SK-N-SH treated with all-trans-retinoic acid at 6 μM for 48 hours (cell line): ENCODE data around the gene GNPTAB.

Experiments
- ATAC-seq: fragments of 200-7000 bp; cut with Tn5 transposase; 3 replicates; pipeline ENCODE4 v1.9.1; 2020; ENCODE audit warnings: mild to moderate bottlenecking, moderate library complexity
- ARNTL ChIP-seq: fragments of 450-650 bp; formaldehyde crosslinking; IDR thresholded peaks from 2 replicates; pipeline ENCODE4 v1.5.0; 2020; ENCODE audit warnings: low read depth, mild to moderate bottlenecking, moderate library complexity, borderline replicate concordance
- BACH2 ChIP-seq: fragments of 250-450 bp; sonication (Bioruptor Pico); IDR thresholded peaks from 2 replicates; pipeline ENCODE4 v1.9.0; 2021; ENCODE audit warnings: mild to moderate bottlenecking, borderline replicate concordance
- CSDC2 ChIP-seq: fragments of 250-450 bp; sonication (Bioruptor Pico); IDR thresholded peaks from 2 replicates; pipeline ENCODE4 v1.5.0; 2020; ENCODE audit warnings: mild to moderate bottlenecking, moderate library complexity
- ESRRG ChIP-seq: fragments of 250-450 bp; sonication (Bioruptor Pico); IDR thresholded peaks from 2 replicates; pipeline ENCODE4 v1.6.1; 2021; ENCODE audit warnings: mild to moderate bottlenecking
- GLIS3 ChIP-seq: fragments of 250-450 bp; sonication (Bioruptor Pico); IDR thresholded peaks from 2 replicates; pipeline ENCODE4 v1.5.0; 2020; ENCODE audit warnings: mild to moderate bottlenecking, moderate library complexity
- ISL1 ChIP-seq: fragments of 250-450 bp; sonication (Bioruptor Pico); IDR thresholded peaks from 2 replicates; pipeline ENCODE4 v2.1.2; 2022; ENCODE audit warnings: mild to moderate bottlenecking, moderate library complexity
- OSR1 ChIP-seq: fragments of 250-450 bp; sonication (Bioruptor Pico); IDR thresholded peaks from 2 replicates; pipeline ENCODE4 v1.8.0; 2022; ENCODE audit warnings: moderate library complexity, mild to moderate bottlenecking, inconsistent platforms
- PATZ1 ChIP-seq: fragments of 250-450 bp; sonication (Bioruptor Pico); IDR thresholded peaks from 2 replicates; pipeline ENCODE4 v1.8.0; 2020; ENCODE audit warnings: mild to moderate bottlenecking, moderate library complexity, borderline replicate concordance
- POU6F1 ChIP-seq: fragments of 250-450 bp; sonication (Bioruptor Pico); IDR thresholded peaks from 2 replicates; pipeline ENCODE4 v1.8.0; 2021; ENCODE audit warnings: low read depth, mild to moderate bottlenecking, moderate library complexity, borderline replicate concordance
- PPARA ChIP-seq: fragments of 250-450 bp; sonication (Bioruptor Pico); IDR thresholded peaks from 2 replicates; pipeline ENCODE4 v1.5.0; 2020; ENCODE audit warnings: mild to moderate bottlenecking, borderline replicate concordance
- RARB ChIP-seq: fragments of 250-450 bp; sonication (Bioruptor Pico); IDR thresholded peaks from 2 replicates; pipeline ENCODE4 v1.8.0; 2021; ENCODE audit warnings: mild to moderate bottlenecking, moderate library complexity
- SNAI2 ChIP-seq: fragments of 250-450 bp; sonication (Bioruptor Pico); IDR thresholded peaks from 2 replicates; pipeline ENCODE4 v1.5.0; 2020; ENCODE audit warnings: mild to moderate bottlenecking, moderate library complexity
- TCF4 ChIP-seq: fragments of 250-450 bp; sonication (Bioruptor Pico); IDR thresholded peaks from 2 replicates; pipeline ENCODE4 v1.8.0; 2021; ENCODE audit warnings: mild to moderate bottlenecking, moderate library complexity, borderline replicate concordance
- TOX ChIP-seq: fragments of 250-450 bp; sonication (Bioruptor Pico); IDR thresholded peaks from 2 replicates; pipeline ENCODE4 v1.8.0; 2021; ENCODE audit warnings: mild to moderate bottlenecking, moderate library complexity, borderline replicate concordance
- TSHZ2 ChIP-seq: fragments of 250-450 bp; sonication (Bioruptor Pico); IDR thresholded peaks from 2 replicates; pipeline ENCODE4 v1.5.0; 2020; ENCODE audit warnings: mild to moderate bottlenecking, moderate library complexity
- ZC3H10 ChIP-seq: fragments of 250-450 bp; sonication (Bioruptor Pico); IDR thresholded peaks from 2 replicates; pipeline ENCODE4 v1.5.1; 2021; ENCODE audit warnings: mild to moderate bottlenecking, moderate library complexity
- ZFP3 ChIP-seq: fragments of 250-450 bp; sonication (Bioruptor Pico); IDR thresholded peaks from 2 replicates; pipeline ENCODE4 v1.5.0; 2020; ENCODE audit warnings: mild to moderate bottlenecking, moderate library complexity
- ZFP30 ChIP-seq: fragments of 450-650 bp; formaldehyde crosslinking; IDR thresholded peaks from 2 replicates; pipeline ENCODE4 v1.5.0; 2022; ENCODE audit warnings: mild to moderate bottlenecking, moderate library complexity
- ZNF565 ChIP-seq: fragments of 450-650 bp; formaldehyde crosslinking; conservative IDR thresholded peaks from 2 replicates; pipeline ENCODE4 v1.5.0; 2020; ENCODE audit warnings: low read depth, mild to moderate bottlenecking, moderate library complexity
- ZNF70 ChIP-seq: fragments of 450-650 bp; formaldehyde crosslinking; IDR thresholded peaks from 2 replicates; pipeline ENCODE4 v1.5.0; 2020; ENCODE audit warnings: mild to moderate bottlenecking, moderate library complexity
- ZNF8 ChIP-seq: fragments of 450-650 bp; formaldehyde crosslinking; IDR thresholded peaks from 2 replicates; pipeline ENCODE4 v1.5.0; 2020; ENCODE audit warnings: mild to moderate bottlenecking, moderate library complexity
- TF ChIP-seq, protein P1 (sequence below): fragments of 250-450 bp; sonication (Bioruptor Pico); IDR thresholded peaks from 2 replicates; pipeline ENCODE4 v1.5.1; 2020; ENCODE audit warnings: low read depth, mild to moderate bottlenecking, moderate library complexity

The GNPTAB gene

DNA sequence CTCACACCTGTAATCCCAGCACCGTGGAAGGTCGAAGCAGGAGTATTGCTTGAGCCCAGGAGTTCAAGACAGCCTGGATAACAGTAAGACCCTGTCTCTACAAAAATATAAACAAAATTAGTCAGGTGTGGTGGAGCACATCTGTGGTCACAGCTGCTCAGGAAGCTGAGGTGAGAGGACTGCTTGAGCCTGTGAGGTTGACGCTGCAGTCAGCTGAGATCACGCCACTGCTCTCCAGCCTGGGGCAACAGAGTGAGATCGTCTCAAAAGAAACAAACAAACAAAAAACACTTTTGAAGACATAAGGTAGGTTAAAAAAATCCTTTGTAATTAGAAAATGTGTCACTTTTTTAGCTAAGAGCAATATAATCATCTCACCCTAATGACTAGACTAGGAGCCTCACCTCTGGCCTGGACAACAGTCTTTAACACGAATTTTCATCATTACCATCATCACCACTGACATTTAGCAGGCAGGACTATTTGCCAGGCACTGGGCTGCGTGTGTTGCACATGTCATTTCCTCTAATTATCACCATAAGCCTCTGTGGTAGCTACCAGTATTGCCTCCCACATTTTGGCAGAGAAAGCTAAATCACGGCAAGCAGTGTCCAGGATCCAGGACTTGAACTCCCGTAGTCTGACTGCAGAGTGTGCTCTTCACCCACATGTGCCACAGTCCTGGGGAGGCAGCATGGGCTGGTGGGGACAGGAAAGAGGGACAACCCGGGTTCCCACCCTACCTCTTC, 86.9 kb downstream of the GNPTAB start:
- TF ChIP-seq ZFP30 (CRISPR knock-in tag) = no peak
- TF ChIP-seq ZNF565 (CRISPR knock-in tag) = no peak
- no peak for TF ChIP-seq CSDC2 (CRISPR knock-in tag)
- TF ChIP-seq PPARA (CRISPR knock-in tag) = no peak
- TF ChIP-seq TCF4 (CRISPR knock-in tag) = no peak
- no peak for TF ChIP-seq BACH2
- no peak for TF ChIP-seq ZFP3 (CRISPR knock-in tag)
- no peak for TF ChIP-seq ESRRG
- TF ChIP-seq OSR1 (CRISPR knock-in tag) = no peak
- no peak for TF ChIP-seq TSHZ2 (CRISPR knock-in tag)
- TF ChIP-seq, protein P1, sequence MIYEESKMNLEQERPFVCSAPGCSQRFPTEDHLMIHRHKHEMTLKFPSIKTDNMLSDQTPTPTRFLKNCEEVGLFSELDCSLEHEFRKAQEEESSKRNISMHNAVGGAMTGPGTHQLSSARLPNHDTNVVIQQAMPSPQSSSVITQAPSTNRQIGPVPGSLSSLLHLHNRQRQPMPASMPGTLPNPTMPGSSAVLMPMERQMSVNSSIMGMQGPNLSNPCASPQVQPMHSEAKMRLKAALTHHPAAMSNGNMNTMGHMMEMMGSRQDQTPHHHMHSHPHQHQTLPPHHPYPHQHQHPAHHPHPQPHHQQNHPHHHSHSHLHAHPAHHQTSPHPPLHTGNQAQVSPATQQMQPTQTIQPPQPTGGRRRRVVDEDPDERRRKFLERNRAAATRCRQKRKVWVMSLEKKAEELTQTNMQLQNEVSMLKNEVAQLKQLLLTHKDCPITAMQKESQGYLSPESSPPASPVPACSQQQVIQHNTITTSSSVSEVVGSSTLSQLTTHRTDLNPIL (CRISPR knock-in tag) = no peak
- no peak for TF ChIP-seq ARNTL (CRISPR knock-in tag)
- no peak for TF ChIP-seq ZNF70 (CRISPR knock-in tag)
- TF ChIP-seq ZC3H10 = no peak
- TF ChIP-seq PATZ1 (CRISPR knock-in tag) = no peak
- no peak for TF ChIP-seq ZNF8 (CRISPR knock-in tag)
- no peak for TF ChIP-seq RARB
- no peak for TF ChIP-seq POU6F1 (CRISPR knock-in tag)
- no peak for TF ChIP-seq ISL1 (CRISPR knock-in tag)
- TF ChIP-seq TOX = no peak
- TF ChIP-seq, all 23 proteins: peak for 0
- no peak for ATAC-seq

- no peak for ATAC-seq
- TF ChIP-seq ARNTL (CRISPR knock-in tag) (no peak), TOX (no peak), OSR1 (CRISPR knock-in tag) (no peak), PATZ1 (CRISPR knock-in tag) (no peak), TSHZ2 (CRISPR knock-in tag) (no peak), CSDC2 (CRISPR knock-in tag) (no peak), RARB (no peak), SNAI2 (CRISPR knock-in tag) (no peak), POU6F1 (CRISPR knock-in tag) (no peak), ZFP3 (CRISPR knock-in tag) (no peak), PPARA (CRISPR knock-in tag) (no peak), ZFP30 (CRISPR knock-in tag) (no peak), BACH2 (no peak), TCF4 (CRISPR knock-in tag) (no peak), GLIS3 (CRISPR knock-in tag) (no peak), ESRRG (no peak), ZNF70 (CRISPR knock-in tag) (no peak), ISL1 (CRISPR knock-in tag) (no peak)
- TF ChIP-seq, protein P1 (CRISPR knock-in tag) = no peak
Measured at GRCh38 chr12:101743242-101743641, 87.5 kb downstream of the GNPTAB start.
